Left renal cortex interstitium (tissue), 4 donors: ENCODE measurements around the gene DRD3. TPM values are rescaled to one million over a fixed set of nuclear protein-coding genes. Genes with fewer than 3 reads are reported as not detected.

Experiments
- DNase-seq, 4 donors: peaks; one replicate each; pipeline ENCODE4 v3.0.0-alpha.2; 2013; ENCODE audit warnings: low read depth in 4 of 4, low spot score in 2 of 4, missing footprints in 1 of 4
- polyA plus RNA-seq, 4 donors: library from polyadenylated mRNA; unstranded; fragments of 120-200 nt; gene quantifications; one replicate each; pipeline ENCODE4 v1.2.1, GENCODE V29; 2013; ENCODE audit not compliant: insufficient read length in 4 of 4

Gene DRD3
- polyA plus RNA-seq, 4 donors: not detected

GRCh38 chr3:114080201-114080600 lies 98.7 kb downstream of the DRD3 start:
- no peak for DNase-seq

- no peak for DNase-seq
These were observed 99.1 kb downstream of the DRD3 start for GRCh38 chr3:114079761-114080160.

GRCh38 chr3:114078126-114078525 lies 100.7 kb downstream of the DRD3 start:
- DNase-seq: no peak

Other genes with a start within 250 kb of the DRD3 start
- 10 to 100 TPM in 2 of 4 donors, 1 to 10 TPM in 2; 8.6 to 14.9 (median 11.4) TPM for gene ZDHHC23, start 231.0 kb downstream of the DRD3 start, polyA plus RNA-seq
- 10 to 100 TPM; 11.6 to 27.3 (median 20.1) TPM for gene CCDC191, start 122.5 kb downstream of the DRD3 start, polyA plus RNA-seq
- gene QTRT2, start 122.3 kb downstream of the DRD3 start, polyA plus RNA-seq: 10 to 100 TPM; 23.2 to 33.5 (median 27.3) TPM
- under 1 TPM in 2 of 4 donors, not detected in 2; 0.06 TPM for gene ZNF80, start 58.5 kb upstream of the DRD3 start, polyA plus RNA-seq
- under 1 TPM in 3 of 4 donors, not detected in 1; 0.06 to 0.10 (median 0.08) TPM for gene TIGIT, start 115.0 kb upstream of the DRD3 start, polyA plus RNA-seq